Measurements from ENCODE around the gene PPP2CA.
"Not testable (repeated sequence)": the region's sequence is repeated elsewhere in the genome, so short reads cannot be mapped to it uniquely, and the experiment has no call there.

PPP2CA gene

GRCh38 chr5:134225780-134226440 lies at the start of gene PPP2CA:
Gene PPP2CA, minus strand, starts transcription at chr5:134226073. Its CDS starts 212 bp downstream, at chr5:134225861.
- DNase-seq: peak; percentile 88

GRCh38 chr5:134273642-134274395 lies 47.9 kb upstream of the PPP2CA start:
- DNase-seq: peak; percentile 5

GRCh38 chr5:134271059-134271458 lies 45.2 kb upstream of the PPP2CA start:
- DNase-seq: no peak

- no peak for DNase-seq
Observed at GRCh38 chr5:134268919-134269318, 43.0 kb upstream of the PPP2CA start.

GRCh38 chr5:134268019-134268601 lies 42.2 kb upstream of the PPP2CA start:
- no peak for DNase-seq

- no peak for DNase-seq
Observed at GRCh38 chr5:134267366-134268018, 41.6 kb upstream of the PPP2CA start.

GRCh38 chr5:134263801-134264200 lies 37.9 kb upstream of the PPP2CA start:
- no peak for DNase-seq

GRCh38 chr5:134262629-134263028 lies 36.8 kb upstream of the PPP2CA start:
- DNase-seq: not testable (repeated sequence)

GRCh38 chr5:134258896-134259295 lies 33.0 kb upstream of the PPP2CA start:
- DNase-seq: no peak

- DNase-seq: no peak
Observed at GRCh38 chr5:134257176-134257575, 31.3 kb upstream of the PPP2CA start.

- DNase-seq: no peak
Observed at GRCh38 chr5:134255418-134256150, 29.7 kb upstream of the PPP2CA start.

GRCh38 chr5:134253368-134254153 lies 27.7 kb upstream of the PPP2CA start:
- not testable (repeated sequence) for DNase-seq

GRCh38 chr5:134252671-134253070 lies 26.8 kb upstream of the PPP2CA start:
- DNase-seq: no peak

- DNase-seq: no peak
Observed at GRCh38 chr5:134250949-134251348, 25.1 kb upstream of the PPP2CA start.

- no peak for DNase-seq
Observed at GRCh38 chr5:134249469-134250379, 23.9 kb upstream of the PPP2CA start.

GRCh38 chr5:134248256-134248655 lies 22.4 kb upstream of the PPP2CA start:
- DNase-seq: no peak

- no peak for DNase-seq
Observed at GRCh38 chr5:134247428-134248224, 21.8 kb upstream of the PPP2CA start.

GRCh38 chr5:134246771-134247427 lies 21.0 kb upstream of the PPP2CA start:
- no peak for DNase-seq

GRCh38 chr5:134245692-134246091 lies 19.8 kb upstream of the PPP2CA start:
- DNase-seq: no peak

All from NCI-H510A treated with DMSO at 0.1 percent for 48 hours (cell line).